ENCODE measurements around the gene TMEM95. TPM values are rescaled to one million over a fixed set of nuclear protein-coding genes. Genes with fewer than 3 reads are reported as not detected.
"Not testable (repeated sequence)": the region's sequence is repeated elsewhere in the genome, so short reads cannot be mapped to it uniquely, and the experiment has no call there.

The TMEM95 gene
- total RNA-seq, 2 experiments from 2014 or later: not detected

GRCh38 chr17:7361906-7362305, 7.0 kb downstream of the TMEM95 start:
- ChIA-PET CTCF (interaction anchor here (0.6 to 2.1 kb wide), 5 partner anchors 14 to 260 kb away, joined by 3 to 11 read pairs (median 4); no protein-coding TSS in a partner anchor), POLR2A (interaction anchor here (1.2 kb wide), 1 partner anchor 22 kb away, joined by 4 read pairs; no protein-coding TSS in a partner anchor)
- no peaks in the 10 kb centered on the region for H3K4me1 Mint-ChIP-seq (ENCODE audit: low read depth)

GRCh38 chr17:7363311-7363710, 8.4 kb downstream of the TMEM95 start:
- Mint-ChIP-seq H3K9me3 (no peaks in the 10 kb centered on the region), H3K4me1 (ENCODE audit: low read depth) (no peaks in the 10 kb centered on the region), H3K36me3 (ENCODE audit: low read depth) (no peaks in the 10 kb centered on the region), H3K4me3 (no peak overlapping the region), H3K27me3 (no peaks in the 10 kb centered on the region), H3K27ac (no peak overlapping the region)
- POLR2A ChIA-PET: no interaction called here
- ATAC-seq (no peak), DNase-seq (no peak)
- intact Hi-C loops (cut with micrococcal nuclease): no loop called here
- CTCF ChIA-PET: interaction anchor here (1.0 kb wide), 1 partner anchor 74 kb away, joined by 3 read pairs; no protein-coding TSS in a partner anchor
- TF ChIP-seq CTCF (IDR thresholded peaks at IDR 0.05): no peak

More at GRCh38 chr17:7361906-7362305, 7.0 kb downstream of the TMEM95 start:
- Mint-ChIP-seq H3K27me3 (no peaks in the 10 kb centered on the region), H3K4me3 (no peak overlapping the region), H3K27ac (no peak overlapping the region), H3K36me3 (ENCODE audit: low read depth) (no peaks in the 10 kb centered on the region), H3K9me3 (no peaks in the 10 kb centered on the region)
- DNase-seq (no peak), ATAC-seq (no peak)
- intact Hi-C loops (cut with micrococcal nuclease): no loop called here
- no peak for TF ChIP-seq CTCF (IDR thresholded peaks at IDR 0.05)

- CTCF ChIA-PET: interaction anchor here (0.7 to 1.3 kb wide), 2 partner anchors 10 to 157 kb away, joined by 3 read pairs; no protein-coding TSS in a partner anchor
- H3K27me3 Mint-ChIP-seq; DNase-seq; H3K4me3 Mint-ChIP-seq; H3K27ac Mint-ChIP-seq; intact Hi-C loops (cut with micrococcal nuclease); H3K36me3 Mint-ChIP-seq (ENCODE audit: low read depth); ATAC-seq; H3K4me1 Mint-ChIP-seq (ENCODE audit: low read depth); H3K9me3 Mint-ChIP-seq: not testable (repeated sequence)
- POLR2A ChIA-PET: interaction anchor here (0.6 kb wide), 1 partner anchor 423 kb away, joined by 3 read pairs; no protein-coding TSS in a partner anchor
Observed at GRCh38 chr17:7365963-7366362, 11.0 kb downstream of the TMEM95 start.

DNA sequence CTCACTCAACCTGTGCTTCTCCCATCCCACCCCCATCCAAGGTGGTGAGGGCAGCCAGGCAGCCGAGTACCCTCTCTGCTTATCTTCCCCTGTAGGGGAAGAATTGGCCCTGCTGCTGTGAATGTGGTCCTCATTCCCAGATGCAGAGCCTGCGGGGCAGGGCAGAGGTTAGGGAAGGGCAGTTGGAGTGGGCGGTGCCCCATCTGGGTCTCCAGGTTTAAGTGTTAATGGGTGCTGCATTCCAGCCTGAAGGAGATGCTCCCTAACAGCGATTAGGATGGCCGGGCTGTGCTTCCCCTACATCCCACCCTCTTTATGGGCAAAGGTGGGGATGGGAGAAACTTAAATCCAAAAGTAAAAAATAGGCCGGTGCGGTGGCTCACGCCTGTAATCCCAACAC, 12.1 kb downstream of the TMEM95 start:
- TF ChIP-seq CTCF (IDR thresholded peaks at IDR 0.05): no peak
- H3K4me3 Mint-ChIP-seq: no peak overlapping the region
- ATAC-seq (no peak), DNase-seq (no peak)
- H3K27ac Mint-ChIP-seq: no peak overlapping the region
- H3K4me1 Mint-ChIP-seq (ENCODE audit: low read depth): no peaks in the 10 kb centered on the region
- CTCF ChIA-PET: interaction anchor here (1.0 kb wide), 1 partner anchor 14 kb away, joined by 3 read pairs; no protein-coding TSS in a partner anchor
- H3K36me3 Mint-ChIP-seq (ENCODE audit: low read depth): no peaks in the 10 kb centered on the region
- intact Hi-C loops (cut with micrococcal nuclease): no loop called here
- POLR2A ChIA-PET: no interaction called here
- no peaks in the 10 kb centered on the region for H3K27me3 Mint-ChIP-seq
- no peaks in the 10 kb centered on the region for H3K9me3 Mint-ChIP-seq

DNA sequence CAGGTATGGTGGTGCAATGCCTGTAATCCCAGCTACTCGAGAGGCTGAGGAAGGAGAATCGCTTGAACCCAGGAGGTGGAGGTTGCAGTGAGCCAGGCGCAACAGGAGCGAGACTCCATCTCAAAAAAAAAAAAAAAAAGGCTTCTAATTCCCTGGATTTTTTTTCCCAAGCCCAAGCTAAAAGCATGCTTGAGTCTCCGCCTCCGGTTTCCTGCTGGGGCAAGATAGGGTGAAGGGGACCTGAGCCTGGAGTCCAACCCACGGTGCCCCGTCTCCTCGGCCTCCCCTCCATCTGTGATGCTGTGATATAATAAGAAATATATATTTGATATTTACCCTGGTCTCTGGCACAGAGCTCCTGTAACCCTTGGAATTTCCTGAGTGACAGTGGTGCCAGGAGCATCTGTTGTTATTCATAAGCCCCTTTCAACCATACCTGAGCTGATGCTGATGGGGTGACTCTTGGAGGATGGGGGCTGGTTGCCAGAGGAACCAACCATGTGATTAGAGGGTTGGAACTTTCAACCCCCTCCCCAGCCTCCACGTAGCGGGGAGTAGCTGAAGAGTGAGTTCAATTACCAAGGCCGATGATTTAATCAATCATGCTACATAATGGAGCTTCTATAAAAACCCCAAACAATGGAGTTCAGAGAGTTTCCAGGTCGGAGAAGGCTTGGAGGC, 13.1 kb downstream of the TMEM95 start:
- H3K36me3 Mint-ChIP-seq (ENCODE audit: low read depth): no peaks in the 10 kb centered on the region
- H3K4me3 Mint-ChIP-seq: no peak overlapping the region
- no peak for TF ChIP-seq CTCF (IDR thresholded peaks at IDR 0.05)
- DNase-seq (no peak), ATAC-seq (no peak)
- CTCF ChIA-PET: interaction anchor here (1.0 to 3.5 kb wide), 2 partner anchors 12 to 15 kb away, joined by 3 to 19 read pairs; no protein-coding TSS in a partner anchor
- intact Hi-C loops (cut with micrococcal nuclease): no loop called here
- no peak overlapping the region for H3K27ac Mint-ChIP-seq
- H3K9me3 Mint-ChIP-seq: no peaks in the 10 kb centered on the region
- H3K4me1 Mint-ChIP-seq (ENCODE audit: low read depth): no peaks in the 10 kb centered on the region
- H3K27me3 Mint-ChIP-seq: no peaks in the 10 kb centered on the region
- POLR2A ChIA-PET: interaction anchor here (1.6 kb wide), 1 partner anchor 36 kb away, joined by 4 read pairs; the partner anchor contains the start of gene TMEM256

GRCh38 chr17:7368599-7368994, 13.6 kb downstream of the TMEM95 start:
- CTCF ChIA-PET: interaction anchor here (1.0 to 3.5 kb wide), 2 partner anchors 12 to 192 kb away, joined by 3 to 19 read pairs; no protein-coding TSS in a partner anchor
- intact Hi-C loops (cut with micrococcal nuclease): not testable (repeated sequence)

More at GRCh38 chr17:7368599-7368994, 13.6 kb downstream of the TMEM95 start:
- not testable (repeated sequence) for DNase-seq; H3K4me3 Mint-ChIP-seq; H3K9me3 Mint-ChIP-seq; ATAC-seq; H3K27me3 Mint-ChIP-seq; H3K4me1 Mint-ChIP-seq (ENCODE audit: low read depth); H3K36me3 Mint-ChIP-seq (ENCODE audit: low read depth); H3K27ac Mint-ChIP-seq
- POLR2A ChIA-PET: interaction anchor here (1.6 kb wide), 1 partner anchor 35 kb away, joined by 4 read pairs; the partner anchor contains the start of gene TMEM256

Measured in activated CD8-positive, alpha-beta T cell treated with anti-CD3 and anti-CD28 coated beads for 36 hours (primary cell).